Liver (tissue), 3 donors: ENCODE data around the gene CLEC16A.

Source experiments
- CTCF ChIP-seq: fragments of 150-350 bp; IDR thresholded peaks from 2 replicates; pipeline ENCODE4 v1.5.1; 2017; ENCODE audit warnings: improper control_type of control experiment, low read depth, low read length; ENCODE audit not compliant: missing input control
- GABPA ChIP-seq, 2 donors: IDR thresholded peaks in 1 of 2; conservative IDR thresholded peaks in 1 of 2; 2 replicates each; pipeline ENCODE4 v1.6.1; 2016; ENCODE audit warnings: antibody characterized with exemption in 2 of 2, mild to moderate bottlenecking in 1 of 2, moderate library complexity in 1 of 2
- JUND ChIP-seq, 2 donors: IDR thresholded peaks; 2 replicates each; pipeline ENCODE4 v1.6.1; 2016; ENCODE audit warnings: antibody characterized with exemption in 2 of 2
- MAX ChIP-seq: IDR thresholded peaks from 2 replicates; pipeline ENCODE4 v1.6.1; 2016; ENCODE audit warnings: antibody characterized with exemption
- RAD21 ChIP-seq, 2 donors: IDR thresholded peaks; 2 replicates each; pipeline ENCODE4 v1.6.1; 2016; ENCODE audit warnings: antibody characterized with exemption in 2 of 2, mild to moderate bottlenecking in 2 of 2
- donor health status: healthy.
- donor health status: healthy.

- TF ChIP-seq GABPA (IDR thresholded peaks at IDR 0.05 in 1 of 2, conservative IDR thresholded peaks at IDR 0.05 in 1 of 2) (no peak), RAD21 (IDR thresholded peaks at IDR 0.05) (no peak), CTCF (no peak), JUND (IDR thresholded peaks at IDR 0.05) (peak in 1 of 2 donors; percentile 27), MAX (no peak)
Observed at GRCh38 chr16:11033629-11034420, 89.5 kb downstream of the CLEC16A start.
